H9 (cell line): ENCODE data around the gene ENDOV. TPM values are rescaled to one million over a fixed set of nuclear protein-coding genes. Genes with fewer than 3 reads are reported as not detected.

Experiments
- DNase-seq: peaks from one replicate; pipeline ENCODE4 v3.0.0-alpha.2; 2017
- H2AFZ ChIP-seq: one replicate; pipeline ENCODE4 v1.6.1; 2013; ENCODE audit warnings: mild to moderate bottlenecking, low read length, control low read depth, moderate library complexity
- H2AK5ac ChIP-seq: 2 replicates; pipeline ENCODE4 v1.6.1; 2013; ENCODE audit warnings: low read length, control low read depth, mixed read lengths; ENCODE audit not compliant: insufficient read length
- H2BK120ac ChIP-seq: one replicate; pipeline ENCODE4 v1.6.1; 2013; ENCODE audit warnings: low read depth, mild to moderate bottlenecking, low read length, control low read depth, inconsistent platforms; ENCODE audit not compliant: poor library complexity, severe bottlenecking
- H2BK12ac ChIP-seq: 2 replicates; pipeline ENCODE4 v1.6.1; 2013; ENCODE audit warnings: low read length, control low read depth, mixed read lengths, low read depth; ENCODE audit not compliant: insufficient read length
- H2BK15ac ChIP-seq: 2 replicates; pipeline ENCODE4 v1.6.1; 2013; ENCODE audit warnings: low read depth, low read length, control low read depth
- H2BK20ac ChIP-seq: one replicate; pipeline ENCODE4 v1.6.1; 2013; ENCODE audit warnings: low read depth, mild to moderate bottlenecking, low read length, control low read depth, inconsistent platforms; ENCODE audit not compliant: poor library complexity, severe bottlenecking
- H2BK5ac ChIP-seq: 2 replicates; pipeline ENCODE4 v1.6.1; 2013; ENCODE audit warnings: low read length, control low read depth, mixed read lengths; ENCODE audit not compliant: insufficient read length
- H3K14ac ChIP-seq: 2 replicates; pipeline ENCODE4 v1.6.1; 2013; ENCODE audit warnings: low read length, control low read depth; ENCODE audit not compliant: insufficient read depth
- H3K18ac ChIP-seq: 2 replicates; pipeline ENCODE4 v1.6.1; 2013; ENCODE audit warnings: low read depth, mild to moderate bottlenecking, mixed read lengths, low read length, control low read depth; ENCODE audit not compliant: insufficient read length
- H3K23ac ChIP-seq: 2 replicates; pipeline ENCODE4 v1.6.1; 2013; ENCODE audit warnings: low read length, control low read depth, mixed read lengths, low read depth; ENCODE audit not compliant: insufficient read length
- H3K23me2 ChIP-seq: 2 replicates; pipeline ENCODE4 v1.6.1; 2013; ENCODE audit warnings: low read depth, mild to moderate bottlenecking, mixed read lengths, low read length, control low read depth; ENCODE audit not compliant: insufficient read length, poor library complexity, severe bottlenecking
- H3K27ac ChIP-seq: 2 replicates; pipeline ENCODE4 v1.5.1; 2013; ENCODE audit warnings: low read length, control low read depth, mixed read lengths, low read depth; ENCODE audit not compliant: insufficient read length
- H3K27me3 ChIP-seq: 2 replicates; pipeline ENCODE4 v1.6.1; 2013; ENCODE audit warnings: low read length, control low read depth, inconsistent platforms; ENCODE audit not compliant: insufficient read depth
- H3K4ac ChIP-seq: 2 replicates; pipeline ENCODE4 v1.6.1; 2013; ENCODE audit warnings: low read depth, mild to moderate bottlenecking, control low read depth, inconsistent platforms, low read length, moderate library complexity
- H3K4me1 ChIP-seq: 2 replicates; pipeline ENCODE4 v1.6.1; 2013; ENCODE audit warnings: low read length, control low read depth, inconsistent platforms; ENCODE audit not compliant: insufficient read depth
- H3K4me2 ChIP-seq: 2 replicates; pipeline ENCODE4 v1.6.1; 2013; ENCODE audit warnings: low read length, control low read depth, mixed read lengths; ENCODE audit not compliant: insufficient read length, insufficient read depth
- H3K56ac ChIP-seq: 2 replicates; pipeline ENCODE4 v1.6.1; 2013; ENCODE audit warnings: low read depth, mild to moderate bottlenecking, mixed read lengths, low read length, control low read depth; ENCODE audit not compliant: insufficient read length
- H3K79me1 ChIP-seq: 2 replicates; pipeline ENCODE4 v1.6.1; 2013; ENCODE audit warnings: low read depth, mild to moderate bottlenecking, moderate library complexity, low read length, control low read depth, inconsistent platforms; ENCODE audit not compliant: insufficient read depth, poor library complexity, severe bottlenecking
- H3K79me2 ChIP-seq: 2 replicates; pipeline ENCODE4 v1.6.1; 2013; ENCODE audit warnings: low read length, control low read depth, inconsistent platforms; ENCODE audit not compliant: insufficient read depth
- H3K9ac ChIP-seq: 2 replicates; pipeline ENCODE4 v1.6.1; 2013; ENCODE audit warnings: low read length, control low read depth, mixed read lengths; ENCODE audit not compliant: insufficient read length; ENCODE audit errors: extremely low read depth
- H3K9me3 ChIP-seq: one replicate; pipeline ENCODE4 v1.6.1; 2013; ENCODE audit warnings: low read depth, low read length, inconsistent platforms; ENCODE audit not compliant: control insufficient read depth
- H3T11ph ChIP-seq: one replicate; pipeline ENCODE4 v1.6.1; 2013; ENCODE audit warnings: mild to moderate bottlenecking, low read length, control low read depth, inconsistent platforms
- H4K20me1 ChIP-seq: one replicate; pipeline ENCODE4 v1.6.1; 2013; ENCODE audit not compliant: control insufficient read depth, insufficient read length, insufficient read depth
- H4K5ac ChIP-seq: 2 replicates; pipeline ENCODE4 v1.6.1; 2013; ENCODE audit warnings: low read depth, mild to moderate bottlenecking, mixed read lengths, low read length, control low read depth; ENCODE audit not compliant: insufficient read length
- H4K8ac ChIP-seq: replicated peaks from 2 replicates; pipeline ENCODE4 v1.6.1; 2013; ENCODE audit warnings: low read length, control low read depth, mixed read lengths, low read depth; ENCODE audit not compliant: insufficient read length
- H4K91ac ChIP-seq: 2 replicates; pipeline ENCODE4 v1.6.1; 2013; ENCODE audit warnings: low read depth, mild to moderate bottlenecking, moderate library complexity, mixed read lengths, low read length, control low read depth; ENCODE audit not compliant: insufficient read length
- H3K27ac Mint-ChIP-seq, 3 experiments: 2 replicates in 2 of 3; 3 replicates in 1 of 3; pipeline ENCODE4 v1.8.0; 2020 to 2021; ENCODE audit warnings: mixed read lengths in 3 of 3, mild to moderate bottlenecking in 1 of 3, moderate library complexity in 1 of 3
- H3K27me3 Mint-ChIP-seq: 2 replicates; pipeline ENCODE4 v1.8.0; 2021; ENCODE audit warnings: low read depth, mild to moderate bottlenecking, moderate library complexity, mixed read lengths
- H3K36me3 Mint-ChIP-seq, 3 experiments: 2 replicates in 2 of 3; 3 replicates in 1 of 3; pipeline ENCODE4 v1.8.0; 2020 to 2021; ENCODE audit warnings: low read depth in 3 of 3, mixed read lengths in 3 of 3; ENCODE audit not compliant: insufficient read depth in 1 of 3
- H3K4me1 Mint-ChIP-seq, 2 experiments: 2 replicates each; pipeline ENCODE4 v1.8.0; 2020; ENCODE audit warnings: mixed read lengths in 2 of 2
- H3K4me3 Mint-ChIP-seq, 2 experiments: 2 replicates in 1 of 2; 3 replicates in 1 of 2; pipeline ENCODE4 v1.8.0; 2020 to 2021; ENCODE audit warnings: mild to moderate bottlenecking in 2 of 2, mixed read lengths in 2 of 2, moderate library complexity in 1 of 2
- H3K9me3 Mint-ChIP-seq, 2 experiments: 2 replicates in 1 of 2; 3 replicates in 1 of 2; pipeline ENCODE4 v1.8.0; 2020; ENCODE audit warnings: mild to moderate bottlenecking in 2 of 2, mixed read lengths in 2 of 2, moderate library complexity in 1 of 2
- WGBS: extraction: QIAGEN DNeasy Blood & Tissue Kit; methylation state at CpG from one replicate; pipeline ENCODE4 v1.1.7; 2013; ENCODE audit warnings: missing lambda C conversion rate, low lambda C conversion rate, mixed read lengths; ENCODE audit not compliant: insufficient read length; ENCODE audit errors: extremely low coverage; 5-methylcytosine and 5-hydroxymethylcytosine counted together
- total RNA-seq: library from RNA; stranded (reverse); gene quantifications from 2 replicates; pipeline ENCODE4 v1.2.1, GENCODE V29; 2021
- TF ChIP-seq, protein P1 (sequence below): fragments of 200-600 bp; sonication (generic); conservative IDR thresholded peaks from 3 replicates; pipeline ENCODE4 v1.8.0; 2021; ENCODE audit warnings: antibody characterized with exemption, mild to moderate bottlenecking

Gene ENDOV
- total RNA-seq, 1 experiment from 2014 or later: 17.1 TPM

DNA sequence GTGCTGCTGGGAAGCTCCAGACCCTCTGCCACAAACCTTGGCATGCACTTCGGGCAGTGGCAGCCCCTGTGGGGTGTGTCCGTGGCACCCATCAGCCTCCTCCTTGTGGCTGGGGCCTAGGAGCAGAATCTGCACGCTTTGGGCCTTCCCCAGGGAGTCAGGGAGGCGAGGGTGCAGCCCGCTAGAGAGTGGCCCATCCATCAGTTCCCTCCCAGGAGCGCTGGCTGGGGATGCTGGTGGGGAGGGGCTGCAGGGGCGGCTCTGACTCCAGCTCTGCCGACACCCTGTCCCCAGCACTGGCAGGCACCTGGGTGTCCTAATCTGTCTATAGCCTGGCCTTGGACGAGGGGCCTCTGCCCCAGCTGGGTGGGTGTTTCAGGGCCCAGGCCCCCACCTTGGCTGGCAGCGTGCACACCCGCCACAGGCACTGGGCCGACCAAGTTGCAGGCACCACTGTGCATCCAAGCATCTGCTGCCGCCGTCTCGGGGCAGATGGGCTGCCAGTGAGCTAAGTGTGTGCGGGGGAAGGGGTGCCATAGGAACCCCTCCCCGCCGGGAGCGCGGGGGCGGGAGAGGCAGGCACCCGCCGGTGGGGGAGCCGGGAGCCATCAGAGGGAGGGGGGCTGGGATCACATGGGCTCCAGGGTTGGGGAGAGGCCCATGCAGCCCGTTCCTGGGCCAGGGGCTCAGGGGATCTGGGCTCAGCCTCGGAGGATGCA is 30.2 kb downstream of the ENDOV start:
- peak overlapping the region; percentile 12; the same call in 1 of the 2 replicates for H3K14ac ChIP-seq
- no peaks in the 10 kb centered on the region for H3K79me2 ChIP-seq
- H3K4me1 ChIP-seq: no peaks in the 10 kb centered on the region
- no peak overlapping the region for H3K23ac ChIP-seq
- no peak overlapping the region for H2AK5ac ChIP-seq
- no peaks in the 10 kb centered on the region for H3K79me1 ChIP-seq
- no peak overlapping the region for H3T11ph ChIP-seq
- Mint-ChIP-seq H3K4me3 (no peak overlapping the region), H3K36me3 (no peaks in the 10 kb centered on the region), H3K9me3 (no peaks in the 10 kb centered on the region), H3K27ac (no peak overlapping the region), H3K27me3 (peaks cover 36% of the 10 kb centered on the region), H3K4me1 (peaks cover 7 to 19% of the 10 kb centered on the region in 2 experiments)
- no peak overlapping the region for H2BK120ac ChIP-seq
- H2BK20ac ChIP-seq: no peak overlapping the region
- TF ChIP-seq, protein P1, sequence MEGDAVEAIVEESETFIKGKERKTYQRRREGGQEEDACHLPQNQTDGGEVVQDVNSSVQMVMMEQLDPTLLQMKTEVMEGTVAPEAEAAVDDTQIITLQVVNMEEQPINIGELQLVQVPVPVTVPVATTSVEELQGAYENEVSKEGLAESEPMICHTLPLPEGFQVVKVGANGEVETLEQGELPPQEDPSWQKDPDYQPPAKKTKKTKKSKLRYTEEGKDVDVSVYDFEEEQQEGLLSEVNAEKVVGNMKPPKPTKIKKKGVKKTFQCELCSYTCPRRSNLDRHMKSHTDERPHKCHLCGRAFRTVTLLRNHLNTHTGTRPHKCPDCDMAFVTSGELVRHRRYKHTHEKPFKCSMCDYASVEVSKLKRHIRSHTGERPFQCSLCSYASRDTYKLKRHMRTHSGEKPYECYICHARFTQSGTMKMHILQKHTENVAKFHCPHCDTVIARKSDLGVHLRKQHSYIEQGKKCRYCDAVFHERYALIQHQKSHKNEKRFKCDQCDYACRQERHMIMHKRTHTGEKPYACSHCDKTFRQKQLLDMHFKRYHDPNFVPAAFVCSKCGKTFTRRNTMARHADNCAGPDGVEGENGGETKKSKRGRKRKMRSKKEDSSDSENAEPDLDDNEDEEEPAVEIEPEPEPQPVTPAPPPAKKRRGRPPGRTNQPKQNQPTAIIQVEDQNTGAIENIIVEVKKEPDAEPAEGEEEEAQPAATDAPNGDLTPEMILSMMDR: no peak
- no peak overlapping the region for H2AFZ ChIP-seq
- no peaks in the 10 kb centered on the region for H3K9me3 ChIP-seq
- no peak overlapping the region for H3K4ac ChIP-seq
- no peak for DNase-seq
- H3K27ac ChIP-seq: no peak overlapping the region
- H3K23me2 ChIP-seq: no peaks in the 10 kb centered on the region
- H3K18ac ChIP-seq: no peak overlapping the region
- H2BK5ac ChIP-seq: no peak overlapping the region
- no peak overlapping the region for H2BK12ac ChIP-seq
- H4K5ac ChIP-seq: no peak overlapping the region
- H3K9ac ChIP-seq: no peak overlapping the region
- no CpG with 5 or more reads among the region's 26 CpGs for WGBS
- no peak overlapping the region for H4K8ac ChIP-seq
- H3K4me2 ChIP-seq: no peak overlapping the region
- H3K56ac ChIP-seq: no peak overlapping the region
- H4K91ac ChIP-seq: no peak overlapping the region
- H4K20me1 ChIP-seq: no peaks in the 10 kb centered on the region
- H3K27me3 ChIP-seq: no peaks in the 10 kb centered on the region
- no peak overlapping the region for H2BK15ac ChIP-seq
